Endothelial cell of umbilical vein (primary cell): Measurements from ENCODE around the gene PNPLA2. TPM values are rescaled to one million over a fixed set of nuclear protein-coding genes. Genes with fewer than 3 reads are reported as not detected.
A peak's percentile ranks its signal among the peaks of the same experiment; 100 is the strongest.

ENCODE experiments used
- BruUV-seq: library from RNA; stranded (reverse); fragments of 400-500 nt; replicated peaks from 2 replicates; lab custom pipeline; 2021; lab: Mats Ljungman, UMichigan
- CTCF ChIA-PET: fragments of 300-600, 350-600 bp; sonication (Branson Sonifier 250); formaldehyde crosslinking; loops from one replicate; lab custom pipeline; 2021; ENCODE audit warnings: antibody characterized with exemption, inconsistent platforms; lab: Charles Lee
- POLR2A ChIA-PET: fragments of 300-600, 350-600 bp; sonication (Branson Sonifier 250); formaldehyde crosslinking; loops from one replicate; lab custom pipeline; 2021; ENCODE audit warnings: antibody characterized with exemption, inconsistent platforms; lab: Charles Lee
- DNase-seq: peaks from one replicate; pipeline ENCODE4 v3.0.0-alpha.2; 2011; ENCODE audit warnings: low read depth, low spot score
- FAIRE-seq: peaks from 2 replicates; lab custom pipeline; 2011; peaks lifted over from hg19 to GRCh38; lab: Jason Lieb, UNC
- H2AFZ ChIP-seq: 2 replicates; pipeline ENCODE4 v1.6.0; 2012; ENCODE audit warnings: low read depth, low read length, control low read depth, inconsistent platforms
- H3K27ac ChIP-seq: 2 replicates; pipeline ENCODE4 v1.5.1; 2011; ENCODE audit warnings: low read depth, mild to moderate bottlenecking, control low read depth, low read length, moderate library complexity; ENCODE audit not compliant: insufficient read depth
- H3K27me3 ChIP-seq, 2 experiments: 2 replicates each; pipeline versions ENCODE4 v1.6.0 to v1.6.1; 2011; ENCODE audit warnings: low read length in 2 of 2, mixed read lengths in 1 of 2; ENCODE audit not compliant: control insufficient read depth in 2 of 2, insufficient read depth in 2 of 2
- H3K36me3 ChIP-seq, 2 experiments: 2 replicates in 1 of 2; 3 replicates in 1 of 2; pipeline ENCODE4 v1.5.1; 2011; ENCODE audit warnings: low read length in 2 of 2, mild to moderate bottlenecking in 1 of 2, moderate library complexity in 1 of 2; ENCODE audit not compliant: control insufficient read depth in 2 of 2, insufficient read depth in 2 of 2; ENCODE audit errors: extremely low read depth in 1 of 2
- H3K4me1 ChIP-seq: 3 replicates; pipeline ENCODE4 v1.5.1; 2011; ENCODE audit warnings: mild to moderate bottlenecking, low read length; ENCODE audit not compliant: control insufficient read depth, insufficient read depth; ENCODE audit errors: extremely low read depth
- H3K4me2 ChIP-seq: 2 replicates; pipeline ENCODE4 v1.6.1; 2011; ENCODE audit warnings: low read length, control low read depth, mixed read lengths; ENCODE audit not compliant: insufficient read depth
- H3K4me3 ChIP-seq, 3 experiments: fragments of 200-600 bp in 1 of 3; sonication (generic), shearing (Covaris generic) in 1 of 3; replicated peaks in 1 of 3; 2 replicates each; pipeline ENCODE4 v1.5.1; 2011 to 2016; ENCODE audit warnings: control low read depth in 3 of 3, low read length in 3 of 3, mild to moderate bottlenecking in 2 of 3, inconsistent platforms in 1 of 3, low read depth in 1 of 3, moderate library complexity in 1 of 3; ENCODE audit not compliant: insufficient read depth in 1 of 3
- H3K79me2 ChIP-seq: 2 replicates; pipeline ENCODE4 v1.6.0; 2012; ENCODE audit warnings: low read length, inconsistent platforms; ENCODE audit not compliant: control insufficient read depth, insufficient read depth
- H3K9ac ChIP-seq: replicated peaks from 2 replicates; pipeline ENCODE3; 2011; ENCODE audit warnings: low read length, control low read depth; ENCODE audit not compliant: insufficient read depth; ENCODE audit errors: extremely low read depth
- H3K9me1 ChIP-seq: replicated peaks from 3 replicates; pipeline ENCODE4 v1.6.0; 2011; ENCODE audit warnings: mild to moderate bottlenecking, low read length; ENCODE audit not compliant: control insufficient read depth, insufficient read depth; ENCODE audit errors: extremely low read depth
- H3K9me3 ChIP-seq: replicated peaks from 2 replicates; pipeline ENCODE4 v1.5.1; 2012; ENCODE audit warnings: low read length, inconsistent platforms; ENCODE audit not compliant: control insufficient read depth, insufficient read depth
- H4K20me1 ChIP-seq: replicated peaks from 2 replicates; pipeline ENCODE3; 2011; ENCODE audit warnings: mild to moderate bottlenecking, low read length; ENCODE audit not compliant: control insufficient read depth, insufficient read depth; ENCODE audit errors: extremely low read depth
- EZH2 ChIP-seq: IDR thresholded peaks from 2 replicates; pipeline ENCODE4 v1.6.1; 2012; ENCODE audit warnings: borderline replicate concordance, low read depth, mild to moderate bottlenecking, moderate library complexity, low read length, inconsistent platforms; ENCODE audit not compliant: severe bottlenecking
- FOS ChIP-seq: IDR thresholded peaks from 2 replicates; pipeline ENCODE4 v1.6.1; 2011; ENCODE audit warnings: mild to moderate bottlenecking, low read length, moderate library complexity, borderline replicate concordance; ENCODE audit not compliant: insufficient read depth
- GATA2 ChIP-seq: IDR thresholded peaks from 2 replicates; pipeline ENCODE4 v1.7.0; 2011; ENCODE audit warnings: low read depth, mild to moderate bottlenecking, moderate library complexity, mixed read lengths, low read length; ENCODE audit not compliant: insufficient read length, insufficient read depth
- MYC ChIP-seq: IDR thresholded peaks from one replicate; pipeline ENCODE4 v1.6.1; 2011; ENCODE audit warnings: mild to moderate bottlenecking, low read depth, low read length
- POLR2A ChIP-seq: IDR thresholded peaks from 2 replicates; pipeline ENCODE4 v1.6.1; 2012; ENCODE audit warnings: low read depth, mild to moderate bottlenecking, control low read depth, low read length
- POLR2AphosphoS5 ChIP-seq: IDR thresholded peaks from 2 replicates; pipeline ENCODE4 v1.6.1; 2012; ENCODE audit warnings: low read depth, mild to moderate bottlenecking, control low read depth, low read length, moderate library complexity; ENCODE audit not compliant: insufficient read depth
- dilution Hi-C: fragments of 300-500 bp; cut with MboI; formaldehyde crosslinking; loops from one replicate; pipeline ENCODE4 v1.15.0; 2019; ENCODE audit warnings: low sequenced_read_pairs; ENCODE audit not compliant: extremely low pct_ligation_motif_present
- intact Hi-C: fragments of 100-400 bp; cut with micrococcal nuclease; formaldehyde crosslinking; loops from one replicate; pipeline ENCODE4 v1.10.0; 2022
- polyA plus RNA-seq, 4 experiments: library from polyadenylated mRNA; depleted of rRNA in 3 of 4; stranded (reverse) in 3 of 4; unstranded in 1 of 4; fragments of >200 nt; gene quantifications; 2 replicates each; pipeline versions ENCODE4 v1.2.1 to v1.2.3, GENCODE V29; 2011 to 2012; ENCODE audit warnings: missing spikeins in 1 of 4
- total RNA-seq: library from RNA; stranded (reverse); gene quantifications from 2 replicates; pipeline ENCODE4 v1.2.3, GENCODE V29; 2021
- TF ChIP-seq, protein P1 (sequence below), 2 donors: IDR thresholded peaks; 1 replicate in 1 of 2; 2 replicates in 1 of 2; pipeline ENCODE4 v1.5.1; 2011; ENCODE audit warnings: low read length in 2 of 2, mild to moderate bottlenecking in 2 of 2, moderate library complexity in 2 of 2, control low read depth in 1 of 2, inconsistent platforms in 1 of 2, low read depth in 1 of 2; ENCODE audit not compliant: insufficient read depth in 1 of 2; ENCODE audit errors: extremely low read depth in 1 of 2
- TF ChIP-seq, protein P2 (sequence below): IDR thresholded peaks from 2 replicates; pipeline ENCODE4 v1.6.1; 2011; ENCODE audit not compliant: insufficient read depth, insufficient read length

Gene PNPLA2
- total and polyA plus RNA-seq, 2 donors (not counting 3 experiments of a cell fraction or from before 2014, with no cell fraction given): 73.1 to 75.6 TPM

GRCh38 chr11:811446-812245 lies 7.1 kb upstream of the PNPLA2 start:
- H3K27ac ChIP-seq: no peak overlapping the region
- POLR2A ChIA-PET: interaction anchor here (1.2 kb wide), 1 partner anchor 22 kb away, joined by 6 read pairs; the partner anchor contains the start of gene CD151
- TF ChIP-seq FOS (no peak), POLR2A (peak; percentile 7)
- TF ChIP-seq, protein P1, sequence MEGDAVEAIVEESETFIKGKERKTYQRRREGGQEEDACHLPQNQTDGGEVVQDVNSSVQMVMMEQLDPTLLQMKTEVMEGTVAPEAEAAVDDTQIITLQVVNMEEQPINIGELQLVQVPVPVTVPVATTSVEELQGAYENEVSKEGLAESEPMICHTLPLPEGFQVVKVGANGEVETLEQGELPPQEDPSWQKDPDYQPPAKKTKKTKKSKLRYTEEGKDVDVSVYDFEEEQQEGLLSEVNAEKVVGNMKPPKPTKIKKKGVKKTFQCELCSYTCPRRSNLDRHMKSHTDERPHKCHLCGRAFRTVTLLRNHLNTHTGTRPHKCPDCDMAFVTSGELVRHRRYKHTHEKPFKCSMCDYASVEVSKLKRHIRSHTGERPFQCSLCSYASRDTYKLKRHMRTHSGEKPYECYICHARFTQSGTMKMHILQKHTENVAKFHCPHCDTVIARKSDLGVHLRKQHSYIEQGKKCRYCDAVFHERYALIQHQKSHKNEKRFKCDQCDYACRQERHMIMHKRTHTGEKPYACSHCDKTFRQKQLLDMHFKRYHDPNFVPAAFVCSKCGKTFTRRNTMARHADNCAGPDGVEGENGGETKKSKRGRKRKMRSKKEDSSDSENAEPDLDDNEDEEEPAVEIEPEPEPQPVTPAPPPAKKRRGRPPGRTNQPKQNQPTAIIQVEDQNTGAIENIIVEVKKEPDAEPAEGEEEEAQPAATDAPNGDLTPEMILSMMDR (IDR thresholded peaks at IDR 0.05; ENCODE audit: extremely low read depth in 1 of 2, insufficient read depth in 1 of 2, low read depth in 1 of 2, low read length in 2 of 2): peak in 1 of 2 donors; percentile 14
- H3K36me3 ChIP-seq: peaks cover 5 to 25% of the 10 kb centered on the region in 2 experiments
- H3K27me3 ChIP-seq: no peaks in the 10 kb centered on the region
- no peaks in the 10 kb centered on the region for H4K20me1 ChIP-seq
- peak overlapping the region; percentile 97 for H3K9ac ChIP-seq
- BruUV-seq: no TSS peak
- no peak for DNase-seq
- H3K4me1 ChIP-seq: peaks cover 19% of the 10 kb centered on the region
- H3K9me1 ChIP-seq: no peaks in the 10 kb centered on the region
- H2AFZ ChIP-seq: no peak overlapping the region
- H3K4me2 ChIP-seq: peak overlapping the region; percentile 57
- intact Hi-C loops (no loop called here), dilution Hi-C loops (no loop called here)
- FAIRE-seq: no peak
- H3K9me3 ChIP-seq: no peaks in the 10 kb centered on the region
- peaks cover 41% of the 10 kb centered on the region for H3K79me2 ChIP-seq
- CTCF ChIA-PET: interaction anchor here (0.8 to 1.4 kb wide), 5 partner anchors 8 to 239 kb away, joined by 3 to 11 read pairs (median 4); partner anchors contain the start of gene PNPLA2
- peak overlapping the region in 1 of 3 experiments; percentile 80 for H3K4me3 ChIP-seq

DNA sequence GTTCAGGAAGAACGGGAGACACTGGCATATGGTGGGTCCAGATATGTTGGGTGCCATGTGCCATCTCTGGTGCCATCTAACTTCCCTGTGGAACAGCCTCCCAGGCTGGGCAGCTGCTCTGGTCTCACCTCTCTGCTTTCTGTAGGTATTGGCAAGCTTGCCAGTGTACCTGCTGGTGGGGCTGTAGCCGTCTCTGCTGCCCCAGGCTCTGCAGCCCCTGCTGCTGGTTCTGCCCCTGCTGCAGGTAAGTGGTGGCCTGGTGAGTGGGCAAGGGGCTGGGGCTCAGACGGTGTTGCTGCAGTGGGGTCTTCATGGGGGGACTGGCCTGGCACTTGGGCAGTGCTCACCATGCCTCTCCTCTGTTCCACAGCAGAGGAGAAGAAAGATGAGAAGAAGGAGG lies 6.3 kb upstream of the PNPLA2 start:
- Histone ChIP-seq H3K9me1 (no peaks in the 10 kb centered on the region), H3K27ac (no peak overlapping the region), H3K4me2 (no peak overlapping the region), H3K36me3 (peaks cover 5 to 25% of the 10 kb centered on the region in 2 experiments), H4K20me1 (no peaks in the 10 kb centered on the region), H3K79me2 (peaks cover 41% of the 10 kb centered on the region), H3K9ac (no peak overlapping the region), H2AFZ (no peak overlapping the region), H3K4me1 (peaks cover 19% of the 10 kb centered on the region), H3K4me3 (no peak overlapping the region), H3K9me3 (no peaks in the 10 kb centered on the region), H3K27me3 (no peaks in the 10 kb centered on the region)
- CTCF ChIA-PET: interaction anchor here (1.0 to 1.4 kb wide), 3 partner anchors 85 to 238 kb away, joined by 3 to 11 read pairs (median 4); no protein-coding TSS in a partner anchor
- BruUV-seq: no TSS peak
- TF ChIP-seq POLR2A: no peak
- TF ChIP-seq GATA2: no peak
- TF ChIP-seq POLR2AphosphoS5: no peak
- TF ChIP-seq EZH2: no peak
- TF ChIP-seq, protein P1 (IDR thresholded peaks at IDR 0.05; ENCODE audit: extremely low read depth in 1 of 2, insufficient read depth in 1 of 2, low read depth in 1 of 2, low read length in 2 of 2): no peak
- TF ChIP-seq MYC: no peak
- TF ChIP-seq, protein P2, sequence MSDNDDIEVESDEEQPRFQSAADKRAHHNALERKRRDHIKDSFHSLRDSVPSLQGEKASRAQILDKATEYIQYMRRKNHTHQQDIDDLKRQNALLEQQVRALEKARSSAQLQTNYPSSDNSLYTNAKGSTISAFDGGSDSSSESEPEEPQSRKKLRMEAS: no peak
- no peak for TF ChIP-seq FOS
- POLR2A ChIA-PET: no interaction called here
- dilution Hi-C loops (no loop called here), intact Hi-C loops (no loop called here)
- DNase-seq: no peak
- no peak for FAIRE-seq
